Mononuclear cell (primary cell): ENCODE data around the gene COBL. TPM values are rescaled to one million over a fixed set of nuclear protein-coding genes. Genes with fewer than 3 reads are reported as not detected.

ENCODE experiments used
- H3K27me3 ChIP-seq: 2 replicates; pipeline ENCODE4 v1.6.0; 2011; ENCODE audit warnings: low read length, control low read depth; ENCODE audit not compliant: insufficient read depth
- H3K4me1 ChIP-seq: 2 replicates; pipeline ENCODE4 v1.5.1; 2011; ENCODE audit warnings: mild to moderate bottlenecking, low read length, control low read depth; ENCODE audit not compliant: insufficient read depth
- H3K4me3 ChIP-seq: 2 replicates; pipeline ENCODE4 v1.5.1; 2011; ENCODE audit warnings: mild to moderate bottlenecking, low read length, moderate library complexity
- H3K9me3 ChIP-seq: 2 replicates; pipeline ENCODE4 v1.5.1; 2011; ENCODE audit warnings: low read depth, mild to moderate bottlenecking, control low read depth, low read length
- total RNA-seq: library from RNA; depleted of rRNA; stranded (reverse); fragments of >200 nt; gene quantifications from one replicate; pipeline ENCODE4 v1.2.3, GENCODE V29; 2012

Gene COBL
- total RNA-seq, 1 donor: 0.10 TPM

DNA sequence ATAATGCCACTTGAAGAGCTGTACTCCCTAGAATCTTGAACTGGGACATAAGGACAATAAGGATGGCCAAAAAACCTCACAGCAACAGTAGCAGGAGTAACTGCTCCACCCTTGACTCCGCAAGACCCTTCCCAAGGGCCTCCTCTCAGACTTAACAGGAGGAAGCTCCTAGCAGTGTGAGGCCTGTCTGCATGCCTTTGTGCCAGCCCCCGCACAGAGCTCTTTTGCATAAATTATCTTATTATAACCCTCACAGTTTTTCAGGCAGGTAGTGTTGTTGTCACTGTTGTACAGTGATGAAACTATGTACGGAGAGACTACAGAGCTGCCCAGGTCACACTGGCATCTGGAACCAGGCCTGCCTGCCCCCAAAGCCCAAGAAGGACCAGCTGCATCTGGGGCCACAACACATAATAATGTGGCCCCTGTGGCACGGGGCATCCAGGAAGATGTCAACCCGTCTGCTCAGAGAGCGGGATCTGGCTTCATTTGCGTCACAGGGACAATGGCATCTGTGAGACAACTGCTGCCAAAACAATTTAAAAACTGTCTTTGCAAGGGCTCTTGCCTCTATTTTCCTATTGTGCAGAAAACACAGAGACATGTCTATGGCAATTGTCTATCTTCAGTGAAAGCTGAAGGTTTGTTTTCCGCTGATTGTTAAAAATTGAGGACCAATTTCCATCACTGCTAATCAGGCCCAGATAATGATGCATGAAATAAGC is 284.7 kb downstream of the COBL start:
- Histone ChIP-seq H3K4me1 (no peaks in the 10 kb centered on the region), H3K27me3 (no peaks in the 10 kb centered on the region), H3K9me3 (no peaks in the 10 kb centered on the region), H3K4me3 (no peak overlapping the region)

GRCh38 chr7:51031216-51031615 is 285.4 kb downstream of the COBL start:
- Histone ChIP-seq H3K9me3 (no peaks in the 10 kb centered on the region), H3K27me3 (no peaks in the 10 kb centered on the region), H3K4me1 (no peaks in the 10 kb centered on the region), H3K4me3 (no peak overlapping the region)

- H3K4me3 ChIP-seq: no peak overlapping the region
- H3K4me1 ChIP-seq: no peaks in the 10 kb centered on the region
- no peaks in the 10 kb centered on the region for H3K9me3 ChIP-seq
- H3K27me3 ChIP-seq: no peaks in the 10 kb centered on the region
Observed at GRCh38 chr7:51029701-51030191, 286.9 kb downstream of the COBL start.

DNA sequence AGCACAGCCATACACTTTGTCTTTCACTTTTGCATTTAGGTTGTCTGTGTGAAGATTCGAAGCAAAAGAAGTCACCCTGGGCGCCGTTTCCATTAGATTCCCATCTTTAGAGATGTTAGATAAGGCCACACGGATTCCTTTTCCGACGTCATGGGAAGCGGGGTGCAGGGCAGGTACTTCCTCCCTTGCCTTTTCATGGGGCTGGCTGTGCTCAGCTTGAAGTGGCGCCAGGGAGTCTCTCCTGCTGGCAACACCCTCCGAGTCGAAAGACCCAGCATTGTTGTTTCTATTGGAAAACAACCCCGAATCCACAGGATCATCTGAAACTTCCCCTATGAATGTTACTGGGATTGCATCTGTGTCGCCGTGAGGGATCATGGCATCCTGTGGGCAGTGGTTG is 287.5 kb downstream of the COBL start:
- H3K9me3 ChIP-seq: no peaks in the 10 kb centered on the region
- no peaks in the 10 kb centered on the region for H3K27me3 ChIP-seq

GRCh38 chr7:51027935-51028830 is 288.4 kb downstream of the COBL start:
- Histone ChIP-seq H3K9me3 (no peaks in the 10 kb centered on the region), H3K27me3 (no peaks in the 10 kb centered on the region), H3K4me1 (no peaks in the 10 kb centered on the region), H3K4me3 (no peak overlapping the region)

More for the DNA sequence above, 287.5 kb downstream of the COBL start:
- H3K4me3 ChIP-seq: no peak overlapping the region
- H3K4me1 ChIP-seq: no peaks in the 10 kb centered on the region

- no peak overlapping the region for H3K4me3 ChIP-seq
- H3K27me3 ChIP-seq: no peaks in the 10 kb centered on the region
Observed at GRCh38 chr7:51027106-51027934, 289.3 kb downstream of the COBL start.

GRCh38 chr7:51026341-51026740 is 290.3 kb downstream of the COBL start:
- no peaks in the 10 kb centered on the region for H3K4me1 ChIP-seq
- H3K9me3 ChIP-seq: no peaks in the 10 kb centered on the region
- H3K4me3 ChIP-seq: no peak overlapping the region
- H3K27me3 ChIP-seq: no peaks in the 10 kb centered on the region

More at GRCh38 chr7:51027106-51027934, 289.3 kb downstream of the COBL start:
- H3K9me3 ChIP-seq: no peaks in the 10 kb centered on the region
- no peaks in the 10 kb centered on the region for H3K4me1 ChIP-seq

- Histone ChIP-seq H3K4me1 (no peaks in the 10 kb centered on the region), H3K4me3 (no peak overlapping the region), H3K27me3 (no peaks in the 10 kb centered on the region), H3K9me3 (no peaks in the 10 kb centered on the region)
Observed at GRCh38 chr7:51025668-51026067, 290.9 kb downstream of the COBL start.

GRCh38 chr7:51024867-51025266 is 291.7 kb downstream of the COBL start:
- H3K4me1 ChIP-seq: no peaks in the 10 kb centered on the region
- no peak overlapping the region for H3K4me3 ChIP-seq
- H3K9me3 ChIP-seq: no peaks in the 10 kb centered on the region
- H3K27me3 ChIP-seq: no peaks in the 10 kb centered on the region

GRCh38 chr7:51023547-51023946 is 293.1 kb downstream of the COBL start:
- H3K4me1 ChIP-seq: no peaks in the 10 kb centered on the region

DNA sequence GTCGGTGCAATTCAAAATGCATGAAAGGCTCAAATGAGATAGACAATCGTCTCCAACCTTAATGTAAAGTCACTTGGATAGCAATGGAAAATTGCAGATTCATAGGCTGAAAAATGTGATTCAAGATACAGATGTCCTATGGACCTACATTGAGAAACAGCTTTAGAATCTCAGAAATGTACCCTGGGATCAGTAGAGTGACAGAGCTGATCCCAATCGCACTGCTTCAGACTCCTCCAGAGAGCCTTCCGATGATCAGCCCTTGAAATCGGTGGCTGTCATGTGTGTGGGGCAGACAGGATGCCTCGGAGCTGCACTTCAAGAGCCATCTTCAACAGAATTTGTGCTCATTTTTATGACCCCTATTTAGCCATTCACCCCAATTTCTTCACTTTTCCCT is 293.8 kb downstream of the COBL start:
- Histone ChIP-seq H3K4me3 (no peak overlapping the region), H3K4me1 (no peaks in the 10 kb centered on the region), H3K9me3 (no peaks in the 10 kb centered on the region), H3K27me3 (no peaks in the 10 kb centered on the region)

More at GRCh38 chr7:51023547-51023946, 293.1 kb downstream of the COBL start:
- no peak overlapping the region for H3K4me3 ChIP-seq
- H3K9me3 ChIP-seq: no peaks in the 10 kb centered on the region
- no peaks in the 10 kb centered on the region for H3K27me3 ChIP-seq

- Histone ChIP-seq H3K4me3 (no peak overlapping the region), H3K9me3 (no peaks in the 10 kb centered on the region), H3K27me3 (no peaks in the 10 kb centered on the region), H3K4me1 (no peaks in the 10 kb centered on the region)
Observed at GRCh38 chr7:51021906-51022570, 294.6 kb downstream of the COBL start.

- Histone ChIP-seq H3K4me1 (no peaks in the 10 kb centered on the region), H3K9me3 (no peaks in the 10 kb centered on the region), H3K4me3 (no peak overlapping the region), H3K27me3 (no peaks in the 10 kb centered on the region)
Observed at GRCh38 chr7:51020944-51021343, 295.7 kb downstream of the COBL start.
